Activated B cell treated with CpG ODN at 0.5 μM for 24 hours (primary cell): ENCODE results near the gene INTS13. TPM values are rescaled to one million over a fixed set of nuclear protein-coding genes. Genes with fewer than 3 reads are reported as not detected.

Experiments
- ATAC-seq: fragments of 200-7000 bp; cut with Tn5 transposase; one replicate; pipeline ENCODE4 v1.10.0; 2021; ENCODE audit warnings: low read depth, mild to moderate bottlenecking, moderate library complexity
- CTCF ChIA-PET: fragments of 350-600 bp; sonication (Branson Sonifier 250); formaldehyde crosslinking; loops from one replicate; lab custom pipeline; 2021; ENCODE audit warnings: antibody characterized with exemption; lab: Charles Lee
- POLR2A ChIA-PET: fragments of 350-600 bp; sonication (Branson Sonifier 250); formaldehyde crosslinking; loops from one replicate; lab custom pipeline; 2021; ENCODE audit warnings: antibody characterized with exemption; lab: Charles Lee
- DNase-seq: peaks from one replicate; pipeline ENCODE4 v3.0.0; 2022
- H3K27ac Mint-ChIP-seq: one replicate; pipeline ENCODE4 v1.8.0; 2020; ENCODE audit warnings: mixed read lengths
- H3K27me3 Mint-ChIP-seq: one replicate; pipeline ENCODE4 v1.8.0; 2021; ENCODE audit warnings: mixed read lengths
- H3K36me3 Mint-ChIP-seq: one replicate; pipeline ENCODE4 v1.8.0; 2021; ENCODE audit warnings: low read depth, mixed read lengths
- H3K4me1 Mint-ChIP-seq: one replicate; pipeline ENCODE4 v1.8.0; 2021; ENCODE audit warnings: mixed read lengths
- H3K4me3 Mint-ChIP-seq: one replicate; pipeline ENCODE4 v1.8.0; 2020; ENCODE audit warnings: mild to moderate bottlenecking, mixed read lengths
- H3K9me3 Mint-ChIP-seq: one replicate; pipeline ENCODE4 v1.8.0; 2020; ENCODE audit warnings: mixed read lengths
- intact Hi-C: fragments of 100-400 bp; cut with micrococcal nuclease; formaldehyde crosslinking; loops from one replicate; pipeline ENCODE4 v1.15.1; 2024
- total RNA-seq: library from RNA; stranded (reverse); gene quantifications from 2 replicates; pipeline ENCODE4 v1.2.3, GENCODE V29; 2022
- TF ChIP-seq, protein P1 (sequence below): fragments of 200-600 bp; IDR thresholded peaks from one replicate; pipeline ENCODE4 v1.8.0; 2022; ENCODE audit warnings: antibody characterized with exemption, mild to moderate bottlenecking

The INTS13 gene
- total RNA-seq, 1 donor from 2014 or later, result 25.0 TPM

GRCh38 chr12:26880625-26881024, 57.2 kb downstream of the INTS13 start:
- H3K4me1 Mint-ChIP-seq, result peaks cover 23% of the 10 kb centered on the region
- no peak overlapping the region for H3K27ac Mint-ChIP-seq
- TF ChIP-seq, protein P1, sequence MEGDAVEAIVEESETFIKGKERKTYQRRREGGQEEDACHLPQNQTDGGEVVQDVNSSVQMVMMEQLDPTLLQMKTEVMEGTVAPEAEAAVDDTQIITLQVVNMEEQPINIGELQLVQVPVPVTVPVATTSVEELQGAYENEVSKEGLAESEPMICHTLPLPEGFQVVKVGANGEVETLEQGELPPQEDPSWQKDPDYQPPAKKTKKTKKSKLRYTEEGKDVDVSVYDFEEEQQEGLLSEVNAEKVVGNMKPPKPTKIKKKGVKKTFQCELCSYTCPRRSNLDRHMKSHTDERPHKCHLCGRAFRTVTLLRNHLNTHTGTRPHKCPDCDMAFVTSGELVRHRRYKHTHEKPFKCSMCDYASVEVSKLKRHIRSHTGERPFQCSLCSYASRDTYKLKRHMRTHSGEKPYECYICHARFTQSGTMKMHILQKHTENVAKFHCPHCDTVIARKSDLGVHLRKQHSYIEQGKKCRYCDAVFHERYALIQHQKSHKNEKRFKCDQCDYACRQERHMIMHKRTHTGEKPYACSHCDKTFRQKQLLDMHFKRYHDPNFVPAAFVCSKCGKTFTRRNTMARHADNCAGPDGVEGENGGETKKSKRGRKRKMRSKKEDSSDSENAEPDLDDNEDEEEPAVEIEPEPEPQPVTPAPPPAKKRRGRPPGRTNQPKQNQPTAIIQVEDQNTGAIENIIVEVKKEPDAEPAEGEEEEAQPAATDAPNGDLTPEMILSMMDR, result no peak
- ATAC-seq, result no peak
- intact Hi-C loops, result loop anchor here (10.0 kb wide), 2 partner anchors 176 to 1446 kb away; no protein-coding TSS in a partner anchor
- no peak overlapping the region for H3K4me3 Mint-ChIP-seq
- no peaks in the 10 kb centered on the region for H3K36me3 Mint-ChIP-seq
- no peak for DNase-seq
- CTCF ChIA-PET, result no interaction called here
- POLR2A ChIA-PET, result no interaction called here
- H3K9me3 Mint-ChIP-seq, result peaks cover 5% of the 10 kb centered on the region
- no peaks in the 10 kb centered on the region for H3K27me3 Mint-ChIP-seq

DNA sequence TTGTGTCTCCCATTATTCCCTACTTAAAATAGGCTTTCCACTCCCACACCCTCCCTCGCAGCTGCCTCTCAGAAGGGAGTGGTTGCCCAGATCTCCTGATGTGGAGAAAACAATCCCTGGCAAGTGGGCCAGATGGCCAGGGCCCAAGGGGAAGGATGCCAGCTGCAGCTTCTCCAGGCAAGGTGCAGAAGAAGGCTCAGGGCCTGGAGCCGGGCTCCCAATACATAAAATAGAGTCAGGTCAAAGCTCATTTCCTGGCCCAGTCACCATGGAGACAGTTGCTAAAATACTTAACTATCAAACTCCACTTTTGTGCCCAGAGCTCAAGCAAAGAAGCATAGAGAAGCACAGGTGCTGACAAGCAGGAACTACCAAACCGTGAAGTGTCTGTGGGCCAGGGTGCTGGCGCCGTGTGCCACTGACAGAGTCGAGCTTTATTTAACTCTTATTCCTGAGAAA, 59.1 kb downstream of the INTS13 start:
- Mint-ChIP-seq H3K4me3 (no peak overlapping the region), H3K4me1 (peaks cover 20% of the 10 kb centered on the region), H3K9me3 (peaks cover 5% of the 10 kb centered on the region), H3K36me3 (no peaks in the 10 kb centered on the region), H3K27me3 (no peaks in the 10 kb centered on the region), H3K27ac (peak overlapping the region; percentile 42)
- CTCF ChIA-PET, result interaction anchor here (0.6 to 1.3 kb wide), 8 partner anchors 8 to 177 kb away, joined by 3 read pairs; partner anchors contain the start of genes ITPR2 and TM7SF3
- no peak for DNase-seq
- intact Hi-C loops, result no loop called here
- POLR2A ChIA-PET, result interaction anchor here (0.9 kb wide), 1 partner anchor 46 kb away, joined by 3 read pairs; the partner anchor contains the start of gene ITPR2
- TF ChIP-seq, protein P1, result no peak
- ATAC-seq, result peak; percentile 90

DNA sequence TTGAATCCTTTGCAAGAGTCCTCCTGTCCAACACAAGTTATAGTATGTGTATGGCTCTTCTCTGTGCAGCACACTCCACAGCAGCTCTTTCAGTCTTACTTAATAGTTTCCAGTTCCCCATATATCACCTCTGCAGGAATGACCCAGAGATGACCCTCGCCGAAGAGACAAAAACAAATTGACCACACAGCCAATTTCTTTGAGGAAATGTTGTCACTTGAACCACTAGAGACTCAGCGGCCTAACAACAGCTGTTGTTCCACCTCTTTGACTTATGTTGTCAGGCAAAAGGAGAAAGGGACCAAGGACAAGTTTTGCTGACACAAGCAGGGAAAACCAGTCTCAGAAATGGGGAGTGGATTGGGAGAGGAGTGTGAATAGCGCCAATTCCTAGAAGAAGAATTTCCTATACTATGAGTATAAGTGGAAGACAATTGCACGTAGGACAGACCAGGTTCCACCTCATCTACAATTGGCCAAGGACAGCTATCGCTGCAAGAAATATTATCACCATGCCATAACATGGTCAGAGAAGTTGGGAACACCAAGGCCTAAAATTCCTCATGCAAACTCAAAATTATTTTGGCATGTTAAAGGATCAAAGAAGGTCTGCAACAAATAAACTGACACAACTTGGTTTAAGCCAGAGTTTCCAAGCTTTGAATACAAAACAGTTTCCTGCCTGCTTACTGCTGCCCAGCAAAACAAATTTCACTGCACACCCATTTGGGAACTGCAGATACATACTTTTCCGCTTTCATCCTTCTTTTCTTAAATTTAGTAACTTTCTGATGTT, 63.1 kb downstream of the INTS13 start:
- no peak for ATAC-seq
- Mint-ChIP-seq H3K9me3 (no peaks in the 10 kb centered on the region), H3K27me3 (no peaks in the 10 kb centered on the region), H3K4me3 (no peak overlapping the region), H3K27ac (no peak overlapping the region), H3K4me1 (peaks cover 20% of the 10 kb centered on the region), H3K36me3 (no peaks in the 10 kb centered on the region)
- no peak for DNase-seq
- intact Hi-C loops, result no loop called here
- ChIA-PET CTCF (no interaction called here), POLR2A (no interaction called here)
- TF ChIP-seq, protein P1, result no peak

- H3K27ac Mint-ChIP-seq, result no peak overlapping the region
- H3K27me3 Mint-ChIP-seq, result no peaks in the 10 kb centered on the region
- no peaks in the 10 kb centered on the region for H3K36me3 Mint-ChIP-seq
- POLR2A ChIA-PET, result no interaction called here
- TF ChIP-seq, protein P1, result no peak
- no peak overlapping the region for H3K4me3 Mint-ChIP-seq
- DNase-seq (no peak), ATAC-seq (no peak)
- intact Hi-C loops, result no loop called here
- H3K9me3 Mint-ChIP-seq, result no peaks in the 10 kb centered on the region
- CTCF ChIA-PET, result no interaction called here
- H3K4me1 Mint-ChIP-seq, result peaks cover 6% of the 10 kb centered on the region
Observed at GRCh38 chr12:26872625-26873024, 65.2 kb downstream of the INTS13 start.

DNA sequence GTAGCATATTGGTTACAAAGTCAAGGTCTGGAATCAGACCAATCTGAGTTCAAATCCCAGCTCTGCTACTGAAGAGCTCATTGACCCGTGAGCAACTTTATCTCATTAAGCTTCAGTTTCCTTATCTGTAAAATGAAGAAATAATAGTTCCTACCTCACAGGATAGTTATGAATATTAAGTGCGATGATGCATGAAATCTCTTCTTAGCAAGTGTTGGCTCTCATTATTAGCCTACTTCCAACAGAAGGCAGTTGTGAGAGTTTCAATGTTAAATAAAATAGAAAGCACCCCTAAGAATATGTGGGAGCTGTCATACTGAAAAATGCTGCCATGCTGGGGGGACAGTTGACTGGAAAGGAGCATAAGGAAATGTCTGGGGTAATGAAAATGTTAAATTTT, 65.8 kb downstream of the INTS13 start:
- H3K36me3 Mint-ChIP-seq, result no peaks in the 10 kb centered on the region
- CTCF ChIA-PET, result interaction anchor here (1.0 kb wide), 1 partner anchor 13 kb away, joined by 3 read pairs; no protein-coding TSS in a partner anchor
- TF ChIP-seq, protein P1, result no peak
- peaks cover 12% of the 10 kb centered on the region for H3K4me1 Mint-ChIP-seq
- ATAC-seq (no peak), DNase-seq (no peak)
- no peak overlapping the region for H3K27ac Mint-ChIP-seq
- POLR2A ChIA-PET, result no interaction called here
- no peaks in the 10 kb centered on the region for H3K9me3 Mint-ChIP-seq
- no peak overlapping the region for H3K4me3 Mint-ChIP-seq
- intact Hi-C loops, result no loop called here
- H3K27me3 Mint-ChIP-seq, result no peaks in the 10 kb centered on the region
